H1 (cell line): ENCODE data around the gene LRRC74B. TPM values are rescaled to one million over a fixed set of nuclear protein-coding genes. Genes with fewer than 3 reads are reported as not detected.
A peak's percentile ranks its signal among the peaks of the same experiment; 100 is the strongest.

Experiments used
- CTCF ChIA-PET: fragments of 300-600 bp; sonication (Branson Sonifier 250); formaldehyde crosslinking; loops from one replicate; lab custom pipeline; 2021; ENCODE audit not compliant: partially characterized antibody; lab: Charles Lee
- POLR2A ChIA-PET: fragments of 300-600 bp; sonication (Branson Sonifier 250); formaldehyde crosslinking; loops from one replicate; lab custom pipeline; 2021; ENCODE audit warnings: inconsistent platforms; ENCODE audit not compliant: partially characterized antibody; lab: Charles Lee
- DNase-seq, 2 experiments: peaks; one replicate each; pipeline versions ENCODE4 v3.0.0 to v3.0.0-alpha.2; 2010 to 2022; ENCODE audit warnings: low spot score in 2 of 2, low read depth in 1 of 2, mixed read lengths in 1 of 2
- FAIRE-seq: peaks from 2 replicates; lab custom pipeline; 2011; peaks lifted over from hg19 to GRCh38; lab: Jason Lieb, UNC
- H2AFZ ChIP-seq: 2 replicates; pipeline ENCODE4 v1.8.1; 2012; ENCODE audit warnings: low read length, inconsistent platforms
- H2AK5ac ChIP-seq: 2 replicates; pipeline ENCODE4 v1.6.1; 2013; ENCODE audit warnings: low read depth, low read length
- H2BK120ac ChIP-seq: replicated peaks from 2 replicates; pipeline ENCODE3; 2013; ENCODE audit warnings: low read depth, low read length, inconsistent platforms
- H2BK12ac ChIP-seq: 2 replicates; pipeline ENCODE4 v1.6.1; 2013; ENCODE audit warnings: low read depth, low read length
- H2BK15ac ChIP-seq: 2 replicates; pipeline ENCODE4 v1.6.1; 2013; ENCODE audit warnings: low read length
- H2BK20ac ChIP-seq: 2 replicates; pipeline ENCODE4 v1.6.1; 2013; ENCODE audit warnings: low read length
- H2BK5ac ChIP-seq: 2 replicates; pipeline ENCODE4 v1.6.1; 2013; ENCODE audit warnings: low read depth, low read length
- H3K14ac ChIP-seq: 2 replicates; pipeline ENCODE4 v1.6.1; 2013; ENCODE audit warnings: inconsistent platforms; ENCODE audit not compliant: insufficient read length
- H3K18ac ChIP-seq: 2 replicates; pipeline ENCODE4 v1.6.1; 2013; ENCODE audit warnings: low read length; ENCODE audit errors: extremely low read depth
- H3K23ac ChIP-seq: 2 replicates; pipeline ENCODE4 v1.6.1; 2013; ENCODE audit warnings: inconsistent platforms; ENCODE audit not compliant: insufficient read length
- H3K23me2 ChIP-seq: 2 replicates; pipeline ENCODE4 v1.6.1; 2013; ENCODE audit warnings: low read depth, low read length
- H3K27ac ChIP-seq: 2 replicates; pipeline ENCODE4 v1.6.1; 2011; ENCODE audit warnings: low read depth, low read length, inconsistent platforms
- H3K27me3 ChIP-seq, 4 experiments: replicated peaks in 1 of 4; 1 replicate in 1 of 4; 2 replicates in 3 of 4; pipeline versions ENCODE4 v1.6.1 to v1.8.1; 2011 to 2013; ENCODE audit warnings: low read length in 3 of 4, mild to moderate bottlenecking in 3 of 4, inconsistent platforms in 2 of 4, mixed read lengths in 2 of 4, moderate library complexity in 1 of 4; ENCODE audit not compliant: control insufficient read depth in 3 of 4, insufficient read depth in 3 of 4; ENCODE audit errors: extremely low read depth in 1 of 4
- H3K36me3 ChIP-seq, 4 experiments: 2 replicates each; pipeline versions ENCODE4 v1.6.1 to v1.8.1; 2011 to 2013; ENCODE audit warnings: mild to moderate bottlenecking in 4 of 4, low read length in 3 of 4, moderate library complexity in 2 of 4, control low read depth in 1 of 4, inconsistent platforms in 1 of 4; ENCODE audit not compliant: insufficient read depth in 4 of 4, control insufficient read depth in 2 of 4
- H3K4ac ChIP-seq: replicated peaks from 2 replicates; pipeline ENCODE3; 2013; ENCODE audit warnings: low read length, low read depth, mixed read lengths, inconsistent platforms; ENCODE audit not compliant: insufficient read length
- H3K4me1 ChIP-seq, 4 experiments: replicated peaks in 1 of 4; 1 replicate in 1 of 4; 2 replicates in 3 of 4; pipeline versions ENCODE4 v1.6.1 to v1.8.1; 2011 to 2013; ENCODE audit warnings: low read length in 3 of 4, inconsistent platforms in 2 of 4, mixed read lengths in 1 of 4; ENCODE audit not compliant: insufficient read depth in 4 of 4, control insufficient read depth in 3 of 4
- H3K4me2 ChIP-seq, 2 experiments: 2 replicates each; pipeline versions ENCODE4 v1.6.1 to v1.8.1; 2011 to 2013; ENCODE audit warnings: low read depth in 2 of 2, low read length in 2 of 2, control low read depth in 1 of 2, inconsistent platforms in 1 of 2, mild to moderate bottlenecking in 1 of 2; ENCODE audit not compliant: insufficient read depth in 1 of 2
- H3K4me3 ChIP-seq, 4 experiments: fragments of 200-600, 300-600 bp in 1 of 4; sonication (generic), shearing (Covaris generic), sonication (Bioruptor Twin) in 1 of 4; 2 replicates each; pipeline versions ENCODE4 v1.5.1 to v1.8.1; 2011 to 2016; ENCODE audit warnings: low read length in 4 of 4, low read depth in 3 of 4, control low read depth in 2 of 4, inconsistent platforms in 2 of 4, mild to moderate bottlenecking in 2 of 4, mixed read lengths in 1 of 4, moderate library complexity in 1 of 4; ENCODE audit not compliant: insufficient read depth in 2 of 4; ENCODE audit errors: extremely low read depth in 1 of 4
- H3K56ac ChIP-seq: replicated peaks from 2 replicates; pipeline ENCODE3; 2013; ENCODE audit warnings: low read depth, mild to moderate bottlenecking, mixed read lengths, low read length, inconsistent platforms; ENCODE audit not compliant: insufficient read length
- H3K79me1 ChIP-seq: 2 replicates; pipeline ENCODE4 v1.6.1; 2013; ENCODE audit warnings: low read depth, low read length, control low read depth
- H3K79me2 ChIP-seq, 2 experiments: 2 replicates each; pipeline versions ENCODE4 v1.6.1 to v1.8.1; 2012 to 2013; ENCODE audit warnings: low read length in 2 of 2, mild to moderate bottlenecking in 2 of 2, inconsistent platforms in 1 of 2; ENCODE audit not compliant: insufficient read depth in 2 of 2, control insufficient read depth in 1 of 2
- H3K9ac ChIP-seq, 4 experiments: replicated peaks in 1 of 4; 1 replicate in 1 of 4; 2 replicates in 3 of 4; pipeline versions ENCODE4 v1.6.1 to v1.8.1; 2011 to 2013; ENCODE audit warnings: low read depth in 3 of 4, low read length in 3 of 4, control low read depth in 2 of 4, mild to moderate bottlenecking in 2 of 4, moderate library complexity in 2 of 4, inconsistent platforms in 1 of 4; ENCODE audit errors: extremely low read depth in 1 of 4
- H3K9me3 ChIP-seq, 2 experiments: 2 replicates each; pipeline versions ENCODE4 v1.6.1 to v1.8.1; 2012 to 2013; ENCODE audit warnings: mild to moderate bottlenecking in 2 of 2, moderate library complexity in 2 of 2, control low read depth in 1 of 2, inconsistent platforms in 1 of 2, low read depth in 1 of 2, low read length in 1 of 2, mixed read lengths in 1 of 2; ENCODE audit not compliant: insufficient read depth in 2 of 2
- H4K20me1 ChIP-seq, 2 experiments: replicated peaks in 1 of 2; 2 replicates each; pipeline versions ENCODE3 to v1.8.1; 2011 to 2013; ENCODE audit warnings: inconsistent platforms in 2 of 2, low read length in 2 of 2, mild to moderate bottlenecking in 1 of 2; ENCODE audit not compliant: insufficient read depth in 2 of 2, control insufficient read depth in 1 of 2
- H4K5ac ChIP-seq: 2 replicates; pipeline ENCODE4 v1.6.1; 2013; ENCODE audit warnings: low read length, low read depth, mixed read lengths, inconsistent platforms; ENCODE audit not compliant: insufficient read length
- H4K8ac ChIP-seq: 2 replicates; pipeline ENCODE4 v1.8.0; 2013; ENCODE audit warnings: mild to moderate bottlenecking, moderate library complexity, low read length, inconsistent platforms; ENCODE audit not compliant: insufficient read depth; ENCODE audit errors: extremely low read depth
- H4K91ac ChIP-seq: replicated peaks from 2 replicates; pipeline ENCODE3; 2013; ENCODE audit warnings: low read length, mixed read lengths, inconsistent platforms; ENCODE audit not compliant: insufficient read length
- CHD2 ChIP-seq: IDR thresholded peaks from 2 replicates; pipeline ENCODE4 v1.6.1; 2012; ENCODE audit warnings: low read length, improper control_type of control experiment
- POLR2AphosphoS5 ChIP-seq: IDR thresholded peaks from 2 replicates; pipeline ENCODE4 v1.6.1; 2011; ENCODE audit warnings: low read depth, low read length
- SP1 ChIP-seq: IDR thresholded peaks from 2 replicates; pipeline ENCODE4 v1.6.1; 2011; ENCODE audit warnings: low read depth, low read length
- SP2 ChIP-seq: IDR thresholded peaks from 2 replicates; pipeline ENCODE4 v1.6.1; 2012; ENCODE audit warnings: mild to moderate bottlenecking, low read length, inconsistent platforms
- SRF ChIP-seq: IDR thresholded peaks from 2 replicates; pipeline ENCODE4 v1.6.1; 2011; ENCODE audit warnings: mild to moderate bottlenecking, low read depth, low read length, moderate library complexity
- WGBS, 2 experiments: shearing (Covaris generic) in 1 of 2; methylation state at CpG; one replicate each; pipeline versions ENCODE4 v1.1.6 to v1.1.7; 2013 to 2015; ENCODE audit warnings: low lambda C conversion rate in 2 of 2, mixed read lengths in 2 of 2, inconsistent platforms in 1 of 2, low coverage in 1 of 2, missing lambda C conversion rate in 1 of 2; ENCODE audit not compliant: insufficient replicate concordance in 2 of 2, insufficient coverage in 1 of 2, insufficient read length in 1 of 2; ENCODE audit errors: extremely low coverage in 1 of 2, missing lambda C conversion rate in 1 of 2; 5-methylcytosine and 5-hydroxymethylcytosine counted together
- long read RNA-seq, 2 experiments: library from RNA in 1 of 2; library from capped mRNA in 1 of 2; stranded (forward); transcript quantifications; one replicate each; pipeline ENCODE4 v2.0.0, GENCODE V29; 2021; ENCODE audit warnings: inconsistent platforms in 1 of 2
- polyA minus RNA-seq, 3 experiments: library from RNA; depleted of rRNA, polyadenylated mRNA; stranded (reverse); fragments of >200 nt; gene quantifications; 1 replicate in 2 of 3; 2 replicates in 1 of 3; pipeline ENCODE4 v1.2.3, GENCODE V29; 2011
- polyA plus RNA-seq, 7 experiments: library from polyadenylated mRNA; depleted of rRNA in 3 of 7; stranded (reverse) in 5 of 7; unstranded in 2 of 7; fragments of >200 nt in 5 of 7; fragments of 200-250 nt in 2 of 7; gene quantifications; 1 replicate in 5 of 7; 2 replicates in 1 of 7; 4 replicates in 1 of 7; pipeline versions ENCODE4 v1.2.1 to v1.2.3, GENCODE V29; 2011 to 2013; ENCODE audit warnings: missing spikeins in 2 of 7, mixed read lengths in 2 of 7
- total RNA-seq: library from RNA; stranded (reverse); fragmentation: NEBNext Ultra II Directional; extraction: Animal tissue kit (Norgen Biotek cat#: 25700); gene quantifications from 2 replicates; pipeline ENCODE4 v1.2.1, GENCODE V29; 2021
- TF ChIP-seq, protein P1 (sequence below): IDR thresholded peaks from 2 replicates; pipeline ENCODE4 v1.6.1; 2012; ENCODE audit warnings: low read length, inconsistent platforms

Gene LRRC74B, protein sequence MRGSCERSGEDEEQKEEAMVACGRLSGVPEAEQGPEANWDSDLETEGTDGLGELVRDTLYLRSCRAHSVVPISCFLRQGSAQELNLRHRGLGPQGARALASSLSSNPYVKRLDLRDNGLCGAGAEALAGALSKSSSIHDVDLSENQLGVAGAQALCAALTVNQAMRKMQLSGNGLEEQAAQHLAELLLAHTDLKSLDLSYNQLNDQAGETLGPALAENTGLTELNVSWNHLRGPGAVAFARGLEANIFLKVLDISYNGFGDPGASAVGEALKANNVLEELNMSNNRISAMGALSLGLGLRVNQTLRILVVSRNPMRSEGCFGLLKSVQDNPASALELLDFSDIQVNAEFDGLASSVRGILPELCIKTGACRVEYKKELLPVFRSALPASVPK
- total RNA-seq (not detected in 2 replicates), polyA plus RNA-seq (2011; rRNA removed) (0.03 TPM in 1 of 2 replicates, not detected in the other), polyA minus RNA-seq (2011; rRNA and poly(A)+ RNA removed) (0.10 TPM in 1 of 2 replicates, not detected in the other)
- 0.05 TPM for polyA plus RNA-seq (2011; cell fraction: cytosol; rRNA removed)
- polyA plus RNA-seq (2011; cell fraction: nucleus; rRNA removed): 0.03 TPM
- not detected in 4 replicates for polyA plus RNA-seq (2012, experiment 1 of 2)
- polyA plus RNA-seq (2012, experiment 2 of 2): not detected
- polyA plus RNA-seq (2013, experiment 1 of 2): under 0.01 TPM
- polyA plus RNA-seq (2013, experiment 2 of 2): not detected
- not detected for polyA minus RNA-seq (2011; cell fraction: cytosol; rRNA and poly(A)+ RNA removed)
- not detected for polyA minus RNA-seq (2011; cell fraction: nucleus; rRNA and poly(A)+ RNA removed)
- long read RNA-seq, experiment 1: 0 reads
- long read RNA-seq, experiment 2: 0 reads

DNA sequence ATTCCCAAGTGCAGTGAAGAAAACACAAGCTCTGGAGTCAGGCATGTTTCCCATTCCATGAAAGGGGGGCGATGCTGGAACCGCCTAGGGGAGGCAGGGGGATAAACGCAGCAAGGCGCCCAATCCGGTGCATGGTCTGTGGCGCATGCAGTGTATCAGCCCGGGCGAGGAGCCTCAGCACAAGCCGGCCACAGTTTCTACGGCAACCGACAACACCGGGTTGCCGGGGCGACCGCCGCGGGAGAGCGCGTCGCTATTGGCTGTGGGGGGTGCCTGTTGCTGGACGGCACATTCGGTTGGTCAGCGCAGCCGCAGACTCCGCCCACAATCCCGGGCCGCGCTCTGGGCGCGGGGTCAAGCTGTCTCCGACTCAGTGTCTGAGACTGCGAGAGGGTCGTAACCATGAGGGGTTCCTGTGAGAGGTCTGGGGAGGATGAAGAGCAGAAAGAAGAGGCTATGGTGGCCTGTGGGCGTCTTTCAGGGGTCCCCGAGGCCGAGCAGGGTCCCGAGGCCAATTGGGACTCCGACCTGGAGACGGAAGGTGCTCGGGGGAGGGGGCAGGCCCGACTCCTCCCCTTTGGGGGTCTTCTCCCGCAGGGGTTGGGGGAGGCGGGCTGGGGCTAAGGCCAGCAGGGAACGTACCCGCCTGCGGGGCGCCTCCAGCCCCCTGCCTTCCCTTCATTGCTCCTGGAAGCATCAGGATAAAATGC, at the start of gene LRRC74B:
Gene LRRC74B (plus strand): TSS at position 362 of the 710 bp plus-strand sequence. CDS start 41 bp downstream, at position 403.
- WGBS, 2 experiments: 2% methylated on average over 46 of the region's 47 CpGs; no CpG with 5 or more reads in 1 of the 2 experiments
- DNase-seq (peak; percentile 74 to 97), FAIRE-seq (no peak)
- Histone ChIP-seq H2BK5ac (no peak within 1 kb of the TSS), H4K8ac (no peak within 1 kb of the TSS; the same call in 1 of the 2 replicates), H3K4me1 (peaks cover 0 to 10% (median 0%) of the 10 kb centered on the region in 4 experiments; a peak in 2 of 7 replicates), H3K18ac (no peak within 1 kb of the TSS), H3K9me3 (no peaks in the 10 kb centered on the region), H3K23ac (no peak within 1 kb of the TSS), H2AK5ac (no peak within 1 kb of the TSS), H2BK20ac (no peak within 1 kb of the TSS), H3K4me3 (peak within 1 kb of the TSS; percentile 48 to 71 (median 70)), H2AFZ (peak within 1 kb of the TSS; percentile 84; the same call in 1 of the 2 replicates), H2BK12ac (no peak within 1 kb of the TSS), H3K9ac (peak within 1 kb of the TSS in 2 of 4 experiments; percentile 46 to 54; a peak in 2 of 7 replicates), H4K5ac (no peak within 1 kb of the TSS), H3K56ac (no peak within 1 kb of the TSS), H3K23me2 (peaks cover 6% of the 10 kb centered on the region; the same call in 1 of the 2 replicates), H2BK15ac (no peak within 1 kb of the TSS), H2BK120ac (no peak within 1 kb of the TSS), H4K91ac (no peak within 1 kb of the TSS), H3K4me2 (peak within 1 kb of the TSS; percentile 79 to 92), H3K27me3 (peaks cover 0 to 7% (median 2%) of the 10 kb centered on the region in 4 experiments; a peak in 3 of 7 replicates), H3K79me2 (no peaks in the 10 kb centered on the region), H3K14ac (no peak within 1 kb of the TSS), H3K27ac (no peak within 1 kb of the TSS), H3K79me1 (no peaks in the 10 kb centered on the region), H3K36me3 (no peaks in the 10 kb centered on the region), H4K20me1 (no peaks in the 10 kb centered on the region), H3K4ac (no peak within 1 kb of the TSS)
- ChIA-PET POLR2A (interaction anchor here (1.0 to 1.1 kb wide), 2 partner anchors 18 to 78 kb away, joined by 4 to 5 read pairs; partner anchors contain the start of gene AIFM3), CTCF (interaction anchor here (0.5 to 3.9 kb wide), 10 partner anchors 9 to 160 kb away, joined by 3 to 18 read pairs (median 3); partner anchors contain the start of gene SLC7A4)
- TF ChIP-seq, protein P1, sequence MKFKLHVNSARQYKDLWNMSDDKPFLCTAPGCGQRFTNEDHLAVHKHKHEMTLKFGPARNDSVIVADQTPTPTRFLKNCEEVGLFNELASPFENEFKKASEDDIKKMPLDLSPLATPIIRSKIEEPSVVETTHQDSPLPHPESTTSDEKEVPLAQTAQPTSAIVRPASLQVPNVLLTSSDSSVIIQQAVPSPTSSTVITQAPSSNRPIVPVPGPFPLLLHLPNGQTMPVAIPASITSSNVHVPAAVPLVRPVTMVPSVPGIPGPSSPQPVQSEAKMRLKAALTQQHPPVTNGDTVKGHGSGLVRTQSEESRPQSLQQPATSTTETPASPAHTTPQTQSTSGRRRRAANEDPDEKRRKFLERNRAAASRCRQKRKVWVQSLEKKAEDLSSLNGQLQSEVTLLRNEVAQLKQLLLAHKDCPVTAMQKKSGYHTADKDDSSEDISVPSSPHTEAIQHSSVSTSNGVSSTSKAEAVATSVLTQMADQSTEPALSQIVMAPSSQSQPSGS: no peak
- peak; percentile 91 for TF ChIP-seq CHD2
- peak; percentile 76 for TF ChIP-seq SP2
- TF ChIP-seq SP1: peak; percentile 98
- no peak for TF ChIP-seq POLR2AphosphoS5
- peak; percentile 16; the same call in 1 of the 2 replicates for TF ChIP-seq SRF
